Measurements from ENCODE around the gene MRPL18. TPM values are rescaled to one million over a fixed set of nuclear protein-coding genes. Genes with fewer than 3 reads are reported as not detected.

MRPL18 gene
- total RNA-seq, 2 experiments from 2014 or later = 83.7 to 84.4 TPM

GRCh38 chr6:159758031-159759001 lies 32.0 kb upstream of the MRPL18 start:
- Mint-ChIP-seq H3K27me3 (no peaks in the 10 kb centered on the region), H3K36me3 (ENCODE audit: low read depth) (peaks cover 58% of the 10 kb centered on the region), H3K4me1 (peaks cover 22% of the 10 kb centered on the region), H3K9me3 (ENCODE audit: low read depth) (no peaks in the 10 kb centered on the region), H3K27ac (peak overlapping the region; percentile 74), H3K4me3 (no peak overlapping the region)
- ChIA-PET CTCF (interaction anchor here (0.5 to 1.2 kb wide), 3 partner anchors 20 to 708 kb away, joined by 3 read pairs; no protein-coding TSS in a partner anchor), POLR2A (interaction anchor here (4.3 kb wide), 1 partner anchor 30 kb away, joined by 24 read pairs; the partner anchor contains the start of gene TCP1)
- DNase-seq (no peak), ATAC-seq (no peak)
- intact Hi-C loops (cut with DNase I, micrococcal nuclease) = no loop called here

DNA sequence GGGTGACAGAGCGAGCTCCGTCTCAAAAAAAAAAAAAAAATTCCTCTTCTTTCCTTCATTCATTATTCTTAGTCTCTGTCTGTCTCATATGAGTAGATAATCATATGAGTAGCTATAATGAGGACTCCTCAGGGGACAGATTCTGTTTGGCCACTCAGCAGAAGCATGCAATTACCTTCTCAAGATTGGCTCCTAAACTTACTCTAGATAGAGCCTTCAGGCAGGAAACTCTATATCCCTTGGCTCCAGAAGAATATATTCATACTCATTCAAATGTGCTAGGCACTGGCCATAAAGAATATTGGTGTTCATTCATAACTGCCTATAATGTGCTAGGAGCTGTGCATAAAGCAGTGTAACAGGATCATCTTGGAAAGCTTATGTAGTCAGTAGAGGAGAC lies 30.6 kb upstream of the MRPL18 start:
- DNase-seq = no peak
- peak overlapping the region; percentile 20 for H3K4me3 Mint-ChIP-seq
- peaks cover 56% of the 10 kb centered on the region for H3K36me3 Mint-ChIP-seq (ENCODE audit: low read depth)

DNA sequence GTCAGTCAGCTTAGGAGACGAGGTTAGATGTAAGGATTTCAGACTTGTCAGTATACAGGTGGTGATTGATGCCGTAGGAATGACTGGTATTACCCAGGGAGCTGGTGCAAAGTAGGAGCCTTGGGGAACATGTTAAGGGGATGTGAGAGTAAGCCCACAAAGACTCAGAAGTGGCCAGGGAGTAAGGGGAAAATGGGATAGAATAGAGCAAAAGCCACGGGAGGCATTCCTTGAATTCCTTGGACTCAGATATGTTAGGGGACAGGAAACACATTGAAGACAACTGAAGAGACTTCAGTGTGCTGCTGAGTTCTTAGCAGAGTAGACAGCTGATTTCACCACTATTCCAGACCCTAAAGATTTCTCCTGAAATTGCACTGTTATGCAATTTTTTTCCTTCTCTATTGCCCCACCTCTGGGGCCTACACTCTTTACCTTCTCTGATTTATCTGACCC lies 29.6 kb upstream of the MRPL18 start:
- H3K36me3 Mint-ChIP-seq (ENCODE audit: low read depth) = peaks cover 51% of the 10 kb centered on the region

More for the DNA sequence above, 30.6 kb upstream of the MRPL18 start:
- ChIA-PET POLR2A (interaction anchor here (0.6 to 4.3 kb wide), 3 partner anchors 8 to 1925 kb away, joined by 3 to 24 read pairs (median 4); partner anchors contain the start of gene TCP1), CTCF (interaction anchor here (0.6 to 1.2 kb wide), 4 partner anchors 15 to 961 kb away, joined by 3 read pairs; no protein-coding TSS in a partner anchor)
- ATAC-seq = no peak
- Mint-ChIP-seq H3K4me1 (peaks cover 23% of the 10 kb centered on the region), H3K27ac (peak overlapping the region; percentile 39), H3K9me3 (ENCODE audit: low read depth) (no peaks in the 10 kb centered on the region), H3K27me3 (no peaks in the 10 kb centered on the region)
- intact Hi-C loops (cut with DNase I, micrococcal nuclease) = loop anchor here in 1 of 2 experiments (2.0 kb wide), 1 partner anchor 69 kb away; no protein-coding TSS in a partner anchor

GRCh38 chr6:159761129-159761872 lies 29.0 kb upstream of the MRPL18 start:
- no peaks in the 10 kb centered on the region for H3K27me3 Mint-ChIP-seq
- DNase-seq = peak; percentile 48
- POLR2A ChIA-PET = interaction anchor here (0.7 to 4.3 kb wide), 7 partner anchors 8 to 64 kb away, joined by 3 to 24 read pairs (median 3); partner anchors contain the start of genes TCP1 and WTAP
- no peaks in the 10 kb centered on the region for H3K9me3 Mint-ChIP-seq (ENCODE audit: low read depth)
- H3K4me3 Mint-ChIP-seq = peak overlapping the region; percentile 95
- H3K27ac Mint-ChIP-seq = peak overlapping the region; percentile 94
- H3K36me3 Mint-ChIP-seq (ENCODE audit: low read depth) = peaks cover 48% of the 10 kb centered on the region
- no peak for ATAC-seq
- peaks cover 23% of the 10 kb centered on the region for H3K4me1 Mint-ChIP-seq
- intact Hi-C loops (cut with DNase I, micrococcal nuclease) = loop anchor here in 1 of 2 experiments (1.0 to 2.0 kb wide), 2 partner anchors 34 to 70 kb away; partner anchors contain the start of gene WTAP
- CTCF ChIA-PET = interaction anchor here (1.0 to 1.9 kb wide), 5 partner anchors 21 to 37 kb away, joined by 3 to 7 read pairs (median 4); partner anchors contain the start of gene WTAP

More for the DNA sequence above, 29.6 kb upstream of the MRPL18 start:
- ATAC-seq = no peak
- no peak for DNase-seq
- Mint-ChIP-seq H3K4me1 (peaks cover 23% of the 10 kb centered on the region), H3K27ac (peak overlapping the region; percentile 94), H3K27me3 (no peaks in the 10 kb centered on the region), H3K4me3 (peak overlapping the region; percentile 95), H3K9me3 (ENCODE audit: low read depth) (no peaks in the 10 kb centered on the region)
- POLR2A ChIA-PET = interaction anchor here (0.7 to 4.3 kb wide), 4 partner anchors 9 to 33 kb away, joined by 3 to 24 read pairs (median 4); partner anchors contain the start of genes TCP1 and WTAP
- intact Hi-C loops (cut with DNase I, micrococcal nuclease) = loop anchor here in 1 of 2 experiments (1.0 to 2.0 kb wide), 2 partner anchors 33 to 70 kb away; partner anchors contain the start of gene WTAP
- CTCF ChIA-PET = interaction anchor here (0.7 to 1.9 kb wide), 7 partner anchors 27 to 1107 kb away, joined by 3 to 7 read pairs (median 4); partner anchors contain the start of gene TCP1

DNA sequence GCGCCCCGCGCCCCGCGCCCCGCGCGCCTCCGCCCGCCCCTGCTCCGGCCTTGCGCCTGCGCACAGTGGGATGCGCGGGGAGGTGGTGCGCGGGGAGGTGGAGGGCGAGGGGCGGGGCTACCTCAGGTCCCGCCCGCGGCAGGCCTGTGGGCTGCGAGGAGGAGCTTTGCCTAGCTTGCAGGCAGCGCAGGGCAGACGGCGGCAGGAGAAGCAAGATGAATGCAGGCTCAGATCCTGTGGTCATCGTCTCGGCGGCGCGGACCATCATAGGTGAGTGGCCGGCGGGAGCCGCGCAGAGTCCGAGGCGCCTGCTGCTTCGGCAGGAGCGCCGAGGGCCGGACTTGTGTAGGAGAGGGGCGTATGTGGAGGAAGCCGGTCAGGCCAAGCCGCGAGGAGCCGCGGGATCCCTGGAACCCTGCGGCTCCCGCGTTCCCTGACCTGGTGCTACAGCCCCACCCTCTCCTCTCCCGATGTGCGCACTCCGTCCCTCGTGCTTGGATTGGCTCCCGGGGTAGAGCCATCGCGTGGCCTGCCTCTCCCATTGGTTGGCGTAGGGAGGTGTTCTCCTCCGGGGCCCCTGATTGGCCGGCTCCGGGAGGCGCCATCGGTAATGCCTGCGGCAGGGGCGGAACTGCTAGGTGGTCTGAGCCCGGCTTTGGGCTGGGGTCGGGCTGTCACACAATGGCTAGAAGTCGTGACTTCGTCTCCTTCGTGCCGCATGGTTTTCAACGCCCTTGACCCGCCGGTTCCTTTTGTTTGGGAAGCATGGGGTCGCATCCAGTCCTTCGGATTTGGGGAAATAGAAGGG lies 28.2 kb upstream of the MRPL18 start, which contains the start of gene ACAT2:
TSS of gene ACAT2 (plus strand) at position 173 of the 808 bp plus-strand sequence. CDS start at position 216, 43 bp downstream.
- CTCF ChIA-PET = interaction anchor here (1.0 to 1.9 kb wide), 5 partner anchors 20 to 38 kb away, joined by 3 to 7 read pairs (median 4); partner anchors contain the start of gene WTAP

GRCh38 chr6:159762681-159763293 lies 27.5 kb upstream of the MRPL18 start:
- Mint-ChIP-seq H3K9me3 (ENCODE audit: low read depth) (no peaks in the 10 kb centered on the region), H3K27ac (peak overlapping the region; percentile 95), H3K27me3 (no peaks in the 10 kb centered on the region), H3K36me3 (ENCODE audit: low read depth) (peaks cover 55% of the 10 kb centered on the region), H3K4me1 (peaks cover 28% of the 10 kb centered on the region), H3K4me3 (peak overlapping the region; percentile 95)
- DNase-seq (peak; percentile 42), ATAC-seq (no peak)
- ChIA-PET CTCF (interaction anchor here (0.6 kb wide), 1 partner anchor 32 kb away, joined by 3 read pairs; no protein-coding TSS in a partner anchor), POLR2A (interaction anchor here (4.3 kb wide), 1 partner anchor 26 kb away, joined by 24 read pairs; the partner anchor contains the start of gene TCP1)
- intact Hi-C loops (cut with DNase I, micrococcal nuclease) = loop anchor here (1.0 kb wide), 4 partner anchors 27 to 206 kb away; partner anchors contain the start of genes TCP1 (in 2 of the 2), SOD2 (in 1 of the 2) and WTAP (in 1 of the 2)

More for the DNA sequence above, 28.2 kb upstream of the MRPL18 start, which contains the start of gene ACAT2:
- POLR2A ChIA-PET = interaction anchor here (0.5 to 4.3 kb wide), 7 partner anchors 10 to 65 kb away, joined by 3 to 24 read pairs (median 4); partner anchors contain the start of genes TCP1 and WTAP
- Mint-ChIP-seq H3K9me3 (ENCODE audit: low read depth) (no peaks in the 10 kb centered on the region), H3K4me3 (peak within 1 kb of the TSS; percentile 95), H3K4me1 (peaks cover 27% of the 10 kb centered on the region), H3K27ac (peak within 1 kb of the TSS; percentile 95), H3K27me3 (no peaks in the 10 kb centered on the region), H3K36me3 (ENCODE audit: low read depth) (peaks cover 50% of the 10 kb centered on the region)
- intact Hi-C loops (cut with DNase I, micrococcal nuclease) = loop anchor here (1.0 to 2.0 kb wide), 5 partner anchors 27 to 206 kb away; partner anchors contain the start of genes TCP1 (in 2 of the 2), WTAP (in 2 of the 2) and SOD2 (in 1 of the 2)
- peak; percentile 96 for DNase-seq
- peak; percentile 97 for ATAC-seq

DNA sequence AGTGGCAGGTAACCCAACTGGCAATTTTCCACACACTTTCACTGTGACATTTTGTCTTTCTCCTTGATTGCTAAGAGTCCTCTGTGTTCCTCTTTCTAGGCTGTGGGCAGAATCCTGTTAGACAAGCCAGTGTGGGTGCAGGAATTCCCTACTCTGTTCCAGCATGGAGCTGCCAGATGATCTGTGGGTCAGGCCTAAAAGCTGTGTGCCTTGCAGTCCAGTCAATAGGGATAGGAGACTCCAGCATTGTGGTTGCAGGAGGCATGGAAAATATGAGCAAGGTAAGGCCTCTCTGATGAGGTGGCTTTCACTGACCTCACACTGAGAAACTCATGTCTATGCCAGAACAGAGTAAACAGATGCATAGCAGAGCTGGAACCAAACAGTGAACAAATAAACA lies 23.4 kb upstream of the MRPL18 start:
- POLR2A ChIA-PET = interaction anchor here (1.5 kb wide), 1 partner anchor 10 kb away, joined by 3 read pairs; no protein-coding TSS in a partner anchor
- Mint-ChIP-seq H3K9me3 (ENCODE audit: low read depth) (peaks cover 2% of the 10 kb centered on the region), H3K4me1 (peaks cover 21% of the 10 kb centered on the region), H3K27ac (peak overlapping the region; percentile 25), H3K36me3 (ENCODE audit: low read depth) (peaks cover 70% of the 10 kb centered on the region), H3K4me3 (no peak overlapping the region), H3K27me3 (no peaks in the 10 kb centered on the region)
- ATAC-seq (no peak), DNase-seq (no peak)
- intact Hi-C loops (cut with DNase I, micrococcal nuclease) = no loop called here
- CTCF ChIA-PET = no interaction called here

GRCh38 chr6:159769470-159769869 lies 20.8 kb upstream of the MRPL18 start:
- H3K4me1 Mint-ChIP-seq = peaks cover 17% of the 10 kb centered on the region
- no peak overlapping the region for H3K27ac Mint-ChIP-seq
- H3K9me3 Mint-ChIP-seq (ENCODE audit: low read depth) = peaks cover 2% of the 10 kb centered on the region
- ATAC-seq (peak; percentile 86), DNase-seq (no peak)
- ChIA-PET POLR2A (interaction anchor here (0.6 to 0.7 kb wide), 2 partner anchors 8 to 38 kb away, joined by 3 read pairs; no protein-coding TSS in a partner anchor), CTCF (interaction anchor here (0.6 to 1.4 kb wide), 5 partner anchors 11 to 37 kb away, joined by 3 to 5 read pairs (median 3); no protein-coding TSS in a partner anchor)
- no peaks in the 10 kb centered on the region for H3K27me3 Mint-ChIP-seq
- H3K36me3 Mint-ChIP-seq (ENCODE audit: low read depth) = peaks cover 62% of the 10 kb centered on the region
- intact Hi-C loops (cut with DNase I, micrococcal nuclease) = no loop called here
- H3K4me3 Mint-ChIP-seq = no peak overlapping the region

DNA sequence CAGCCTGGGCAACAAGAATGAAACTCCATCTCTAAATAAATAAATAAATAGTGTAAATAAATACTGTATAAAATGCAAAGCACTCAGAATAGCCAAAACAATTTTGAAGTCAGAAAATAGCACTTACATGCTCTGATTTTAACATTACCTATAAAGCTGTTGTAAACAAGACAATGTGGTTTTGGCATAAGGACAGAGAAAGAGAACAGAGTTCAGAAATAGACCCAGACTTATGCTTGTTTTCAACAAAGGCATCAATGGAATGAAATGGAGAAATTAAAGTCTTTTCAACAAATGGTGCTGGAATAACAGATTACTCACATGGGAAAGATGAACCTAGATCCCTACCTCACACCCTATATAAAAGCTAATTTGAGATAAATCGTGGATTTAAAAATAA lies 18.1 kb upstream of the MRPL18 start:
- Mint-ChIP-seq H3K27me3 (no peaks in the 10 kb centered on the region), H3K4me1 (peaks cover 10% of the 10 kb centered on the region), H3K36me3 (ENCODE audit: low read depth) (peaks cover 48% of the 10 kb centered on the region), H3K4me3 (no peak overlapping the region), H3K9me3 (ENCODE audit: low read depth) (peaks cover 2% of the 10 kb centered on the region), H3K27ac (no peak overlapping the region)
- DNase-seq (no peak), ATAC-seq (no peak)
- intact Hi-C loops (cut with DNase I, micrococcal nuclease) = no loop called here
- CTCF ChIA-PET = no interaction called here
- POLR2A ChIA-PET = interaction anchor here (1.1 to 1.2 kb wide), 2 partner anchors 10 kb away, joined by 4 read pairs; partner anchors contain the start of gene ACAT2

Data from activated CD4-positive, alpha-beta T cell treated with anti-CD3 and anti-CD28 coated beads for 36 hours (primary cell).